Left hindlimb (tissue), 1 donor: ENCODE measurements around the gene PTGR1.
"Not testable (repeated sequence)": the region's sequence is repeated elsewhere in the genome, so short reads cannot be mapped to it uniquely, and the experiment has no call there.

Source experiments
- DNase-seq: peaks from one replicate; pipeline ENCODE4 v3.0.0-alpha.2; 2018

Gene PTGR1

GRCh38 chr9:111610845-111611244 lies 11.4 kb upstream of the PTGR1 start:
- no peak for DNase-seq

GRCh38 chr9:111610149-111610548 lies 10.7 kb upstream of the PTGR1 start:
- DNase-seq, result no peak

GRCh38 chr9:111605041-111605559 lies 5.7 kb upstream of the PTGR1 start:
- DNase-seq, result no peak

- no peak for DNase-seq
Measured at GRCh38 chr9:111604054-111604615, 4.7 kb upstream of the PTGR1 start.

DNA sequence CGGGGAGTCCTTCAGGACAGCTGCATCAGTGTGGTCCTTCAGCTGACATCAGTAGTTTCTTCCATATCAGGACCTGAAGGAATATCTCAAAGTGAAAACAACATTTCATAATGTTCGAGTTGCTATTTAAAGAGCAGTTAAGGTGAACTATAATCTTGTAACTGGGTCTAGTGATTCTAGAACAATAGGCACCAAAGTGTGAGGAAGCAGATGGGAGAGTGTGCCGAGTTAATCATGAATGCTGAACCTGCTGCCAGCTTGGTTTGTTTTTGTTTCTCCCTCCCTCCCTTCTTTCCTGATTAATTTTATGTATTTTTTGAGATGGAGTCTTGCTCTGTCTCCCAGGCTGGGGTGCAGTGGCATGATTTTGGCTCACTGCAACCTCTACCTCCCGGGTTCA lies 3.6 kb upstream of the PTGR1 start:
- no peak for DNase-seq

GRCh38 chr9:111601237-111602018 lies 2.0 kb upstream of the PTGR1 start:
- DNase-seq, result no peak

DNA sequence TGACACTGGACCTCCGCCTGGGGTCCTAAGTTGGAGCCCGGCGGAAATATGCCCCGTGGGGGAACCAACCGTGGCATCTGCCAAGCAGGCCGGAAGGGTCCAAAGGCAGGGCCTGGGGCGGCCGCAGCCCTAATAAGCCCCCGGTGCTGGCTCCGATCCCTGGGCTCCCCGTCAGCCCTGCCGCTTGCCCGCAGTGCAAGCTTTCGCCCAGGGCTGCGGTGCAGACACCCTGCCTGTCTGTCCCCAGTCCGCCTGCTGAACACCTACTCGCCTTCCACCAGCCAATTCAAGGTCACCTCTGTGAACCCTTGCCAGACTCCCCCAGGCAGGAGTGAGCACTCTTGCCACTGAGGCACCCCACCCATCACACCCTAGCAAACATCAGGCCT lies 502 bp upstream of the PTGR1 start:
- no peak for DNase-seq

DNA sequence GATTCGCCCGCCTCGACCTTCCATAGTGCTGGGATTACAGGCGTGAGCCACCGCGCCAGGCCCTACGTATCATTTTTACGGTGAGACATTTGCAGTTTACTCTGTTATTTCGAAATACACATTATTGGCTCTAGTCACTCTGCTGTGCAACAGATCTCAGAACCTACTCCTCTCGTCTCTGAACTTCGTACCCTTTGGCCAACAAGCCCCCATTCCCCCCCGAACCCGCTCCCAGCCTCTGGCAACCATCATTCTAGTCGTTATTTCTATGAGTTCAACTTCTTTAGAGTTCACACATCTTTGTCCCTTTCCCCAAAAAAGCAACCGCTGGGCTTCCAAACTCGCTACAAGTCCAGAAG lies 735 bp downstream of the PTGR1 start:
- DNase-seq, result no peak

- peak; percentile 69 for DNase-seq
Measured at GRCh38 chr9:111597852-111598732, 1.4 kb downstream of the PTGR1 start.

DNA sequence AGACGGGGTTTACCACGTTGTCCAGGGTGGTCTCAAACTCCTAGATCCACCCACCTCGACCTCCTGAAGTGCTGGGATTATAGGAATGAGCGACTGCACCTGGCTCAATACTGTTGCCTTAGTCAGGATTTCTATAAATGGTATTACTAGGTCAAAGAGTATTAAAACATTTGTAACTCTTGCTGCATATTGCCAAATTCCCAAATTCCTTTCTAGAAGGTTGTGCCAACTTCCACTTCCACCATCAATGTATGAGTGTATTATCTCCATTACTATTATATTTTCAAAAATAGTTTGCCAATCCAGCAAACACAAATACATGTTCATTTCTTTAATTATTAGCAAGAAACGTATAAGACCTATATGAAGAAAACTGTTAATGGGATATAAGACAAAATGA lies 10.6 kb downstream of the PTGR1 start:
- DNase-seq, result no peak

GRCh38 chr9:111586378-111586777 lies 13.1 kb downstream of the PTGR1 start:
- no peak for DNase-seq

- DNase-seq, result no peak
Measured at GRCh38 chr9:111582888-111583287, 16.6 kb downstream of the PTGR1 start.

GRCh38 chr9:111572950-111573604 lies 26.4 kb downstream of the PTGR1 start:
- DNase-seq, result peak; percentile 36

DNA sequence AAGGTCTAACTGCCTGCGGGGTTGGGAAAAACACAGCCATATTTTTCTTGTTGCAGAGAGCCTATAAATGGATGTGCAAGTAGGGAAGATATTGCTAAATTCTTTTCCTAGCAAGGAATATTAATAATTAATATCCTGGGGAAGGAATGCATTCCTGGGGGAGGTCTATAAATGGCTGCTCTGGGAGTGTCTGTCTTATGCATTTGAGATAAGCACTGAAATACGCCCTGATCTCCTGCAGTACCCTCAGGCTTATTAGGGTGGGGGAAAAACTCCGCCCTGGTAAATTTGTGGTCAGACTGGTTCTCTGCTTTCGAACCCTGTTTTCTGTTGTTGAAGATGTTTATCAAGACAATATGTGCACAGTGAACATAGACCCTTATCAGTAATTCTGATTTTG lies 31.3 kb downstream of the PTGR1 start:
- DNase-seq, result not testable (repeated sequence)

- peak; percentile 28 for DNase-seq
Measured at GRCh38 chr9:111566234-111566633, 33.2 kb downstream of the PTGR1 start.

DNA sequence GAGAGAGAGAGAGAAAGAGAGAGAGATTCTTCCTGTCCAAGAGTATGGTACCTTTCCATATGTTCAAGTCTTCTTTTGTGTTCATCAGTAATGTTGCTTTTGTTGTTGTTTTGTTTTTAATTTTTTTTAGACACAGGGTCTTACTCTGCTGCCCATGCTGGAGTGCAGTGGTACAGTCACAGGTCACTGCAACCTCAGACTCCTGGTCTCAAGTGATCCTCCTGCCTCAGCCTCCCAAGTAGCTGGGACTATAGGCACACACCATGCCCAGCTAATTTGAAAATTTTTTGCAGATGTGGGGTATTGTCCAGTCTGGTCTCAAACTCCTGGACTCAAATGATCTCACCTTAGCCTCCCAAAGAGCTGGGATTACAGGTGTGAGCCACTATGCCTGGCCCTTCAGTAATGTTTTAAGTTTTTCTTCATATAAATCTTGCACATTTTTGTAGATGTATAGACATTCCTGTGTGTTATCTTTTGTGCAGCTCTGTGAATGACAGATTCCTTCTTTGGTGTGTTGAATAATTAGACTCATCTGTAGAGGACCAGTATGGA lies 38.2 kb downstream of the PTGR1 start:
- no peak for DNase-seq

GRCh38 chr9:111559000-111559610 lies 40.3 kb downstream of the PTGR1 start:
- DNase-seq, result no peak

DNA sequence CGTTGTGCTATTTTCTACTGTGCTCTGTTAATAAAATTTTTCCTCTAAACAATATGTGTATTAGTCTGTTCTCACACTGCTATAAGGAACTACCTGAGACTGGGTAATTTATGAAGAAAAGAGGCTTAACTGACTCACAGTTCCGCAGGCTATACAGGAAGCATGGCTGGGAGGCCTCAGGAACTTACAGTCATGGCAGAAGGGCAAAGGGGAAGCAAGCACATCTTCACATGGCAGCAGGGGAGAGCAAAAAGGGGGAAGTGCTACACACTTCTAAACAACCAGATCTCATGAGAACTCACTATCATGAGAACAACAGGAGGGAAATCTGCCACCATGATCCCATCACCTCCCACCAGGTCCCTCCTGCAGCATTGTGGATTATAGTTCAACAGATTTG lies 44.0 kb downstream of the PTGR1 start:
- not testable (repeated sequence) for DNase-seq

- DNase-seq, result no peak
Measured at GRCh38 chr9:111548623-111549022, 50.8 kb downstream of the PTGR1 start.

DNA sequence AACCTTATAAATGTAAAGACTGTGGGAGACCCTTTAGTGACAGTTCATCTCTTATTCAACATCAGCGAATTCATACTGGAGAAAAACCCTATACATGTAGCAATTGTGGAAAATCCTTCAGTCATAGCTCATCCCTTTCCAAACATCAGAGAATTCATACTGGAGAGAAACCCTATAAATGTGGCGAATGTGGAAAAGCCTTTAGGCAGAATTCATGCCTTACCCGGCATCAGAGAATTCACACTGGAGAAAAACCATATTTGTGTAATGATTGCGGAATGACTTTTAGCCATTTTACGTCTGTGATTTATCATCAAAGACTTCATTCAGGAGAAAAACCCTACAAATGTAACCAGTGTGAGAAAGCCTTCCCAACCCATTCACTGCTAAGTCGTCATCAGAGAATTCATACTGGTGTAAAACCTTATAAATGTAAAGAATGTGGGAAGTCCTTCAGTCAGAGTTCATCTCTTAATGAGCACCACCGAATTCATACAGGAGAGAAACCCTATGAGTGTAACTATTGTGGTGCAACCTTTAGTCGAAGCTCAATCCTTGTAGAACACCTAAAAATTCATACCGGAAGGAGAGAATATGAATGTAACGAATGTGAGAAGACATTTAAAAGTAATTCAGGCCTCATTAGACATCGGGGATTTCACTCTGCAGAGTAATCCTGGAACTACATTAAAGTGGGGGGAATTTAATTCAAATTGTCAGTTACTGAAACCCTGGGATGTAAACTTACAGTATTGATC lies 56.8 kb downstream of the PTGR1 start:
- DNase-seq, result no peak

GRCh38 chr9:111533099-111533790 lies 66.2 kb downstream of the PTGR1 start:
- DNase-seq, result no peak
